NK-92 treated with Interleukin-12 subunit alpha and Interleukin-12 subunit beta, amount 100 ng/mL, for 24 hours (cell line): ENCODE results near the gene HDAC7.
A peak's percentile ranks its signal among the peaks of the same experiment; 100 is the strongest.
"Not testable (repeated sequence)": the region's sequence is repeated elsewhere in the genome, so short reads cannot be mapped to it uniquely, and the experiment has no call there.

Experiments
- DNase-seq: peaks from one replicate; lab custom pipeline; 2025; lab: John Stamatoyannopoulos, UW

Gene HDAC7

DNA sequence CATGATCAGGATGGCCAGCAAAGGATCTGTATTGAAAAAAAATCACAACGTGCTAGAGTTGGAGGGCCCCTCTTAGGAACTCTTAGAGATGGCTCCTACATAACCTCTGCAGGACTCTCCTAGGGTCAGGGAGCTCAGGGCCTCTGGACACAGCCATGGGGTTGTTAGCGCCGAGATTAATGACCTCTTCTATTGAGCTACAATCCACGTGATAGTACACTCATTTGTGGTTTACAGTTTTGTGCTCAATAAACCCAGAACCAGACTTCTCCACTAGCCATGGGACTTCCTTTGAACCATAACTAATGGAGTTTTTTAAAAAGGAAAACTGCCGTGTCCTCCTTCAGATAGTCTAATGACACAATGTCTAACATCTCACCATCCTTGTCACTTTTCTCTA is 29.6 kb upstream of the HDAC7 start:
- DNase-seq, result no peak

DNA sequence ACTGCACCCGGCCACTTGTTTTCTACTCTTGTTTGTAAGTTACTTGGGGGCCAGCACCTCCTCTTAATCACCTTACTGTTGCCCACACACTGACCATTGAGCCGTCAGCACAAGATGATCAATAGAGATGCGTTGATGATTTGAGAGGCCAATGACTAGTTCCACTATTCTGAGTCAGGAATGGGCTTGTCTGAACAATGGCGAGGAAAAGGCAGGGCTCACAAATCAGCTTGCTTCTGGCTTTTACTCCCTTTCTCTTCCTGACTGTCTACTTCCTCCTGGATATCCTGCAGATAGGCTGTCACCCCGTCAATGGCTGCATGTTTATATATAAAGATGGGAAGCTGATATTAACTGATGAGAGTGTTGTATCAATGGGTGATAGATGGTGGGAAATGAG is 29.1 kb upstream of the HDAC7 start:
- DNase-seq, result no peak

DNA sequence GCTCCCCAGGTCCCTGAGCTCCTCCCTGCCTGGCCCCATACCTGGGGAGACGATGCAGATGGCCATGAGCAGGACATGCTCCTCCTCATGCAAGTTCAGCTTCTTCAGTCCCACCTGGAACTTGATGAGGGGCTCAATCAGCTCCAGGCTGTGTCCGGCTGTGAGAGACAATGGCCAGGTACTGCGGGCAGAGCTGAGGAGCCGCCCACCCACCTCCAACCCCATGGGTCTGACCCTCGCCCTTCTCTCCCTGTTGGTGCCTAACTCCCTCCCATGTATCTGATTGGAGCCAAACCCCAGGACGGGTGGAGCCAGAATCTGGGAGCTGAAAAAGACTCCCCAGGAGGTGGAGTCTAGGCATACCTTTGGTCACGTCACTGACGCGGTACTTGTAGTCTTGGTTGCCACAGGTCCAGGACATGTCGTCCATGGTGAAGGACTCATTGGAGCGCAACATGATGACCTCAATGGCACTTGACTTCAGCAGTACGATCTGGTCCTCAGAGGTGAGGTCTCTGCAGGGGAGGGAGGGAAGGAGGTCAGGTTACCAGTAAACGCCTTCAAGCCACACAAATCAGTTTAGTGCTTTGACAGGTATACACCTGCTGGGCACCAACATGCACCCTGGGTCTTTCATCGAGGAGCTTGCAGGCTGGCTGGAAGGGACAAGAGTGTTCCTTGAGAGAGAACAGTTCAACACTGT is 26.7 kb upstream of the HDAC7 start:
- DNase-seq, result no peak

DNA sequence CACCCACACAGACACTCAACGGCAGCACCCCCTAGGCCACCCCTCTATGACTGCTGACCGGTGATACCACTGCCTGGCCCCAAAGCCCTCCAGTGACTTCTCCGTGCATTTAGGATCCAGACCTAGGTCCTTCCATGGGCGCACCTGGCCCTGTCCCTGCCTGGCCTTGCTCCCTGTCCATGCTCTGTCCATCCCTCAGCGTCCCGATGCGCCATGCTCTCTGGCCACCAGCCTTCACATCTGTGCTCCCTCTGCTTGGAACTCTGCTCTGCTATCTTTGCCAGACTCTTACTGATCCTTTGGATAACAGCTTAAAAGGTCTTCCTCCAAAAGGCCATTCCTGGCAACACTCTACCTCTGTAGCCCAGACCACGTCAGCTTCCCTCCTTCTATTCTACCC is 25.4 kb upstream of the HDAC7 start:
- no peak for DNase-seq

DNA sequence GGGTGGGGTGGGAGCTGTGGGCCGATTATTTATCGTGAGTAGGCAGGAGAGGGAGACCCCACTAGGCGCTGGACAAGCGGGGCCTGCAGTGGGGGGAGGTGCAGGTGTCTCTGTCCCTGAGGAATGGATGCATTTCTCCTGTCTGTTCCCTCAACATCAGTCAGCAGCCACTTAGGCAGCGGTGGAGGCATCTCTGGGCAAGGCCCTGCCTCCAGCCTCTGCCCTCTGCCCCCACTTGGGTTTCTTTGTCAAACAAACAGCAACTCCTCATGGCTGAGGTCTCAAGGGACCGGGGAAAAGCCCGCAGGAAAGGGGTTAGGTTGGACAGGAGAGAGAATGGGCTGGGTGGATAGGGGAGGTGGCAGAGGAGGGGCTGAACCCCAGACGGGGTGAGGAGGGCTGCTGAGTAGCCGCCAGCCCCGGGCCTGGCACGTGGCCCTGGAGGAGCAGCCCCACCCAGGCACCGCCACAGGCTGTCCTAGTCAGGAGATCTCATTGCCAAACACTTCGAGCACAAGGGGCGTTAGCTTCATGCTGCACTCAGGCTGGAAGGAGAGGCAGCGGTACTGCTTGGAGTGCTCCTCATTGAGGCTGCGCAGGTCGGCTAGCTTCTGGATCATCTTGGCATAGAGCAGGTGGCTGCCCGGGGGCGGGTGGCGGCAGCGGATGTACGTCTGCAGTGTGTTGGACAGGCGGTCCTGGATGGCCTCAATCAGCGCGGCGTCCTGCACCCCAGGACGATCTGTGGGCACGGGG is 24.7 kb upstream of the HDAC7 start:
- no peak for DNase-seq

DNA sequence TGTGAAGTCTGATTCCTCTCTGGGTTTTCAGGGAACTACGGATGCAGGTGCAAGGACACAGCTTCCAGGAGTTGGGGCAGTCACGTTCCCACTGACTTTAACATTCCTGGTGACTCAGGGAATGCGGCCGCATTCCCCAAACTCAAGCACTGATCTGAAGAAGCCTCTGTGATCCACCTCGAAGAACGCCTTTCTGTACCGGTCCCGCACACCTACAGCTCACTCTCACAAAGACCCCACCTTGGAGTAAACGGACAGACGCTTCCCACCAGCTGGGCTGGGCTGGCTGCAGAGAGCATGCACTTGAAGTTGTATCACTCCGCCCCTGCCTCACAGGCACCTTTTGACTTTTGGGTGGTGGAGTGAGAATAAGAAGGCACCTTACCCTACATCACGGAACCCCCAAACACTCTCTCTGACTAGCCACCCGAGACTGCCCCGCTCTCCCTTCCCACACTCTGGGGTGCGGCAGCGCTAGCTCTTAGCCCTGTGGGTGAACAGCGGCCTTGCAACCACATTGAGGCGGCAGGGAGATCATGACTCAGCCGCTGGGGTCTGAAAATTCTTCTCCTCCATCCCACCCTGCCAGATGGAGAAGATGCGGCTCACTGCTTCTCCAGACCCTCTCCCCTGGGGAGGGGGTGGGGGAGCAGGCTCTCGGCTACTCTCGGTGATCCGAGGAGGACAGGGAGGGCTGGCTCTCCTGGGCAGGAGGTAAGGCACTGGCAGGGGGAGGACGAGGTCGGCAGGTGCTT is 23.7 kb upstream of the HDAC7 start:
- no peak for DNase-seq

DNA sequence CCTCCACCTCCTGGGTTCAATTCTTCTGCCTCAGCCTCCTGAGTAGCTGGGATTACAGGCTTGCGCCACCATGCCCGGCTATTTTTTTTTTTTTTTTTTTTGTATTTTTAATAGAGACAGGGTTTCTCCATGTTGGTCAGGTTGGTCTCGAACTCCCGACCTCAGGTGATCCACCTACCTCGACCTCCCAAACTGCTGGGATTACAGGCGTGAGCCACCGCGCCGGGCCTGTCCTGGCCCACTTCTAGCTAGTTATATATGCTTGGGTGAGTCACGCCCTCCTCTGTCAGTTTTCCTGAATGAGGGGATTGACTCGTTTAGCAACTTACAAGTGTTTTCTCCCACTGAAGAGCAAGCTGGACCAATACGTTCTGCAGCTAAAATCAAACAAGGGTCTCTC is 22.8 kb upstream of the HDAC7 start:
- not testable (repeated sequence) for DNase-seq

DNA sequence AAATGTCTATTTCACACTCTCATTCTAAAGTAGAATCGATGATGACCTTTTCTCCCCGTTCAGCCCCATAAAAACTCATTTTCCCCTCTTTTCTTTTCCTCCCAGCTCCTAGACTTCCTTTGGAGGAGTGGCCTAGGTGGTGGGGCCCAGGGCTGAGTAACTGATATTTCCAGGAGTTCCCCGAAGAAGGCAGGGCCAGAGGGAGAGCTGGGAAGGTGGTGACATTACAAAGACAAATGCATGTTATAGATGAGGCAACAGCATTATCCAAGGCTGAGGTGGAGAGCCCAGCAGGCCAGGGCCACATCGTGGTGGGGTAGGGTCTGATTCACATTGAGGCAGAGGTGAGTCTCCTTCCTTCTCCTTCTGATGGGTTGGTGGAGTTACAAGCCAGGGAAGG is 22.2 kb upstream of the HDAC7 start:
- DNase-seq, result no peak

DNA sequence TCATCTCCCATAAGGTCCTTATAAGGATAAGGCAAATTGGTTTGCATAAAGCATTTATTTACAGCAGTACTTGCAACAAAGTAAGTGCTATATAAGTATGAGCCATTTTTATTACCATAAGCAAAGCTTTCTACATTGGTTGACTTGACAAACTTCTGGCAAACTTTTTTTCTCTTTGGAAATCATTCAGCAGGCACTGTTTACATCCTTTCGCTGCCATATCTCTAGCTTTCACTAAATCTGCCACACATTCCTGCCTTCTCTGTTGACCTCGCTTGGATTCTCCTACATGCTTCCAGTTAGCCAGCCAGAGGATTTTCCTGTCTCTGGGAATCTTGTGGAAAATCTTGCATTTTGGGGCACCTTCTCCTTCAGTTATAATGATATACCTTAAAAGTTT is 21.8 kb upstream of the HDAC7 start:
- DNase-seq, result no peak

DNA sequence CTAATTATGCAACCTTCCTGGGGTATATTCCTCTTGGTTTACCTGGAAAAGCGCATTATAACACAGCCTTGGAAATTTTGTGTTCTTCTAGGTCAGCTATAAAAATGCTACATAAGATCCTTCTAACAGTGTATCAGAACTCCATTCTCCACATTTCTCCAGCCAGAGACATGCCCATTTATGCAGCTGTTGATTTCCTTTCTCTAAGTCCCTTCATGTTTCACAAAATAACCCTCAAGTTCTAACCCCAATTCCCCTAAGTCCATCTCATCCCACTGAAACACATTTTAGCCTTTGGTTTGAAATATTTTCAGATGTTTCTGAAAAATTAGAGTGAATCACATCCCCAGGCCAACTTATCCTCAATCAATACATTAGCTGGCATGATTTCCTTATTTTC is 20.9 kb upstream of the HDAC7 start:
- DNase-seq, result no peak

DNA sequence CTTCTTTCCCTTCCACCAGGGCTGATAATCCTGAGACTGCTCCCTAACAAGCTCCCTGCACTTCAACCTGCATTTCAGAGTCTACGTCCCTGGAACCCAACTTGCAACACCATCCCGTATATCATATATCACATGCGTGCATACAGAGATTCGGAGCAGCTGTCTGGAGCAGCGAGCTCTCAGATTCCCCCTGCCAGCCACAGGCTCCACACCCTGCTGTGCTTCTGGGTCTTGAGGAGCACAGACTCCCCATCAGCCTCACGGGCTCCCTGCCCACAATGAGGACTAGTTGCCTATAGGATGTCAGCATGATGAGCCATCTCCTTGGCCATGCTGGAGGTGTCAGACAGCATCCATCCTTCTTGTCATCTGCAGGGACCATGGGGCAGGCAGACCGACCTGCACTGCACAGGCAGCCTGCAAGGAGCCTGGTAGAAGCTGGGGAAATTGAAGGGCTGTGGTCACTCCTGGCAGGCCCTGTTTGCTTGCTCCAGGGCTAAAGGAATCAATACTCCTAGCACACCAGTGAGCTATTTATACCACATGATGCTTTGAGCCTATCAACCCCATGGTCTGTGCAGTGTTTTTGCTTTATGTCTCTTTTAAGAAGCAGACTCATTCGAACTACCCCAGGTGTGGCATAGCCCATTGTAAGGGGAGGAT is 19.6 kb upstream of the HDAC7 start:
- DNase-seq, result no peak

DNA sequence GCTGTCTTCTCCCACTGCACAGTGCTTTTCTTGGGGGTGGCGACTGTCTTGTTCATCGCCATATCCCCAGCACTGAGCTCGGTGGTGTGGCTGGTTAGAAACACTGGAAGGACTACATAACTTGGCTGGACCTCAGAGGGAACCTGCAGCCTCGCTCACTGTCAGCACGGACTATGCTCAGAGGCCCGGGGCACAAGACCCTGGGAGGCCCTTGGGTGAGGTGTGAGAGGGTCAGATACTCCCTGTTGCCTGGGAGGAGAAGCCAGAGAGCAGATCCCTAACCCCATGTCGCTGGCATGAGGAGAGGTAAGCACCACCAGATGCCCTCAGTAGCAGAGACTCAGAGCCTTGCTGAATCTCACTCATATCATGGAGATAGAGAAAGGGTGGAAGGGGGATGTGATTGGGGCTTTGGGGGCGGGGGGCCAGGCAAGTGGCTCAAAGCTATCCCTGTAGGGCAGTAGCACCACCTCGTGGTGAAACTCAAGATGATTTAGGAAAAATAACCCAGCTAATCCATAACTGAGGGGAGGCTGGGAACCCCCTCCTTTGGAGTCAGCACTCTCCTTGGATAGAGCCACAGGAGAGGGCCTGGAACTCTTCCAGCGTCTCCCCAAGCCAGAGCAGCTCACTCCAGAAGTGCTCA is 18.7 kb upstream of the HDAC7 start:
- peak; percentile 19 for DNase-seq

DNA sequence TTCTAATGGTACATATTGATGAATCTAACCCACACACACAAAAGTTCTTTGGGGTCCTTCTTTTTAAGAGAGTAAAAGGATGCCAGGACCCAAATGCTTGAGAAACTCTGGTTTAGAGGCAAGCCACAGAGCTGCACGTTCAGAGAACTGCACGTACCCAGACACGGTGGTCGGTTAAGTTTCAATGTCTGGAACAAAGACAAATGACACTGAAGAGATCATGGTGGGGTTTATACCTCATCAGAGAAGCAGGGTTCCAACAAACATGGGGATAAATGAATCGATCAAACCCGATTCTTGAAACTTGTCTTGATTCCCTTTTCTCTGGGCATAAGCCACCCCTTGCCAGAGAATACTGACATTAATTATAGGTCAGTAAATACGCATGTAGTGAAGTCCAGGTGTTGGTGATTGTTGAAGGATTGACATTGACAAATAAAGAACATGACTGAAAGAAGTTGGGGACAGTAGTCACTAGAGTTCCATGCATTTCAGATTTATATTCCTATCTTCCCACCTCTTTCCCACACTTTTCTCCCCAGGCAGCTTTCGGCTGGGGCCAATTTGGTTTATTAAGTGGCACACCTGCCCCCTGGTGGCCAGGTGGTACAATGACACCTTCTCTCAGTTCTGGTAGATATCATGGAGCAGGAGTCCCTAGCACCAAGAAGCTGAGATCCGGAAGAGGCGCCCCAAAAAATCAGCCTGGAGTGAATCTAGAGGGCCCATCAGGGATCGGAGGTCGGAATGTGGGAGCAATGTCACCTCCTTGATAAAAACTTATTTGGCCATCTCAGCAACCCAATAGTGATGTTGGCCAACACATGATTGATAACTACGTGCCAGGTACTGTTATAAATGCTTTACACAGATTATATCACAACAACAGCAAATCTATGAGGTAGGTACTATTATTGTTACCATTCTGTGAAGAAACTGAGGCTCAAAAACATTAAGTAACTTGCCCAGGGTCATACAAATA is 17.8 kb upstream of the HDAC7 start:
- DNase-seq, result peak; percentile 29

DNA sequence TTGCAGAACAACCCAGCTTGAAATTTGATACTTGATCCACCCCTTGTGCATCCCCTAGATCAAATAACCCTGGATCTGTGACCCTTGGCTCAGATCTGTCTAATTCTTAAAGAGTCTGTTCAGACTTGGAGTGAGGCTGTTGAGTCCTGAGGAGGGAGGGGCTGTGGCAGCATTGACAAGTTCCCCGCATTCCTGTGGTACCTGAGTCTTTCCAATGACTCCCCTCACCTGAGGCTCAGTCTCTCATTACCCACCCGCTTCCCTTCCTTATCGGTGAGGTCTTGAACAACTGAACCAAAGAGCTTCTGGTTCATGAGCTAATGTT is 16.1 kb upstream of the HDAC7 start:
- no peak for DNase-seq

DNA sequence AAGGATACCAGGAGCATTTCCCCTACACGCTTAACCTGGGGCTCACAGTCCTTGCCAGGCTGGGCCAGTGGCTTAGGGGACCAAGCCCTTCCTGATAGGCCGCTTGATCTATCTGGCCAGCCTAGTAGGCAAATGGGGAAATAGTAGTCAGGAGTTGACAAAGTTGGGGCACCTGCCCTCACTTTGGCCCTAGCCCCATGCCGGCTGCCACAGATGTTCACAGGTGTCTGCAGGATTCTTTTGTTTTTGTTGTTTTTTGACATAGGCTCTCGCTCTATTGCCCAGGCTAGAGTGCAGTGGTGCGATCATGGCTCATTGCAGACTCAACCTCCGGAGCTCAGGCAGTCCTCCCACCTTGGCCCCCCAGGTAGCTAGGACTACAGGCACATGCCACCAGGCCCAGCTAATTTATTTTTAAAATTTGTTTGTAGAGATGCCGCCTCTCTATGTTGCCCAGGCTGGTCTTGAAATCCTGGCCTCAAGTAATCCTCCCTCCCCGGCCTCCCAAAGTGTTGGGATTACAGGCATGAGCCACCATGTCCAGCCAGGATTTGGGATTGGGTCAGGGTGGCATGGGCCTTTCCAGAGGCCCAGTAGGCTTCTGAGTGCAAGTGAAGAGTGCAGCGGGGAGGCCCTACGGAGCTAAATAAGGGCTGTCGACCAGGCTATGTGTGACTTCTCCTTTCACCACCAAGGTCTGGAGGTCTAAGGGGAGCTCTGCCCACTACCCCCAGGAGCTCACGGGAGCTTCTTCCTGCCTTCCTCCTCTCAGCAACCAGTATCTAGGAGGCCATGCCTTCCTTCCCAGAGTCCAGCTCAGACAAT is 15.5 kb upstream of the HDAC7 start:
- no peak for DNase-seq

DNA sequence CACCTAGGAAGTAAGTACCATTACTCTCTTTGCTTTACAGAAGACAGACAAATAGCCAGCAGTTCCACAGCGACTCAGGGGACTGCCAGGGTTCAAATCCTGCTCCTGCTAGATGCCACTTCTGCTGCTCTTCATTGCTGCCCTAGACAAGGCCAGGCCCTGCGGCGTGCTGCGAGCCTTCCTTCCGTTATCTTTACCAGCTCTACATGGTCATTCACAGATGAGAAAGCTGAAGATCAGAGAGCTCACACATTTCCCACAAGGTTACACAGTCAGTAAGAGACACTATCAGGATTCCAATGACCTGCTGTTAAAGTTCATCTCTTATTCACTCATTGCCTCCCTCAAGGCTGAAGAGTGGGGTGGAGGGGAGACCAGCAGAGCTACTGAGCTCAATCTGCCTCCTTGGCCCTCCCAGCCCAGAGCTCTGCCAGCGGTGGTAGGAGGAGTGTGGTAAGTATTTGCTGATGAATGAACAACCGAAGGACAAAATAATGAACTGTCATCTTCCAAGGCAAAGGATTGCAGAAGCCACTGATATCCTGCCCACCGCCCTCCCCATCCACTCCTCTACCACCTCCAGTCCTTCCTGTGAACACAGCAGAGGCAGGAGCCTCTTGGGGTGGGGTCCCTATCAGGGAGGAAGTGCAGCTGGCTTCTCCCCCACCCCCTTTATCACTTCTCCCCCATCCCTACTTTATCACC is 14.6 kb upstream of the HDAC7 start:
- no peak for DNase-seq

DNA sequence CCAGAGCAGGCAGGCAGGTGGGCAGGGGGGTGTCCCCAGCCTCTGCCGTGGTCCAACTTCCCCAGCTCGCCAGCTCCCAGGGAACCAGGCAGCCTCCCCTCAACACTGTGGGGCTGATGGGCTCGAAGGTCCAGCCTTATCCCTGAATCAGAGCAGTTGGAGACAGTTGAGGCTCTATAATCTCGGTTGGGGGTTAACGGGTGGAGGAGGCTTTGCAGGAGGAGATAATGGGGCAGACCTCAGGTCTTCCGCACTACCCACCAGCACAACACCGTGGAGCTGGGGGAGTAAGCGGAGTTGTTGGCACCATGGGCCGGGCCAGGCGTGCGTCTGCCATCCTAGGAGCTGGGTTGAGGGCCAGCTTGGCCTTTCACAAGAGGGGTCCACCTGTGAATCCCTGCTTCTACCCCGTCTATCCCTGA is 13.9 kb upstream of the HDAC7 start:
- DNase-seq, result no peak

DNA sequence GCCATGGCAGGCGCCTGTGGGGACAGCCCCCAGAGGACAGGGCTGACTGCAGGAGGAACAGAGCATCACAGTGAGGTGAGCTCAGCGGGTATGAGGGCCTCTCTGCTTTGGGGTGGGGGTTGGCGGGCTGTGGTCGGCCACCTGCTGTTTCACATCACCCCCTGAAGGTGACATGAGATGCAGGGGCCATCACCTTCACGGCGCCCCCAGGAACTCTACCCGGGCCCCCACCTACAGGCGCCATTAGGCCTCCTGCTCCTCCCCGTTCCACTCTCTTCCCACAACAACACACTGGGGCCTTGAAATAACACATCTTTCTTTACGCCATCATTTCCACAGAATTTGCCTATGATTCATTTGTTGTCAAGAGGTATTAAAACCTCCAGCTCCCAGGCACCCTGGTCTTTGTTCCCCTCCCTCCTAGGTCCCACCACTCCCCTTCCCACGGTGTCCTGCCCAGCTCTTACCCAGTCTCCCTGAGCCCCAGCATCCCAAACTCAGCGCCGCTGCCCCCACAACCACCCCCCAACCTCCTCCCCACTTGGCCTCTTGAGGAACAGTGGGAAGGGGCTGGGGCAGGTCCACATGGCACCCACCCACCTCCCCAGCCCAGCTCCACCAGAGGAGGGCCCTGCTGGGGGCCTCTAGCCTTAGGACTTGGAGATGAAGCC is 12.7 kb upstream of the HDAC7 start:
- DNase-seq, result peak; percentile 52

DNA sequence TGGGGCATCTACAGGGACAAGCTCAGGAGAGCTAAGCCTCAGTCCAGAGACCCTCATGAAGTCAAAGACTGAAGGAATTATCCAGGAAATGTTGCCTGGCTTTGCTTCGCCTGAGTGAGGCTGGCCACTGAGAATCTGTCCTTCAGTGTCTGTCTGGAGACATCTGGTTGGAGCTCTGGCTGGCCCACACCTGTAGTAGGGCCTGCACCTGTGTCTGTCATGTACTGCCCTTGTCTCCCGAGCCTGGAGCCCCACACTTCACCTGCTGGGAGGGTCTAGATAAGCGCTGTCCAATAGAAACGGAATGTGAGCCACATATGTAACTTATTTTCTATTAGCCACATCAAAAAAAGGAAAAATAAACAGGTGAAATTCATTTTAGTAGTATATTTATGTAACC is 9.9 kb upstream of the HDAC7 start:
- no peak for DNase-seq
